PC-9 (cell line): ENCODE data around the gene AHCTF1. TPM values are rescaled to one million over a fixed set of nuclear protein-coding genes. Genes with fewer than 3 reads are reported as not detected.

Experiments
- BruUV-seq: library from RNA; stranded (reverse); fragments of 400-500 nt; replicated peaks from 2 replicates; lab custom pipeline; 2021; lab: Mats Ljungman, UMichigan
- CTCF ChIA-PET: fragments of 300-600 bp; sonication (Branson Sonifier 250); formaldehyde crosslinking; loops from one replicate; lab custom pipeline; 2022; ENCODE audit warnings: antibody characterized with exemption; lab: Charles Lee
- POLR2A ChIA-PET: fragments of 300-600 bp; sonication (Branson Sonifier 250); formaldehyde crosslinking; loops from one replicate; lab custom pipeline; 2022; ENCODE audit warnings: antibody characterized with exemption; ENCODE audit not compliant: unreplicated experiment; lab: Charles Lee
- DNase-seq, 2 experiments: peaks; one replicate each; pipeline versions ENCODE4 v3.0.0 to v3.0.0-alpha.2; 2015 to 2022; ENCODE audit warnings: mixed read lengths in 1 of 2
- H2AFZ ChIP-seq: fragments of 200-600 bp; sonication (generic); 2 replicates; pipeline ENCODE4 v1.8.1; 2017; ENCODE audit warnings: antibody characterized with exemption
- H3F3A ChIP-seq: fragments of 200-600 bp; sonication (generic); 2 replicates; pipeline ENCODE4 v1.8.1; 2017; ENCODE audit warnings: antibody characterized with exemption, mild to moderate bottlenecking, low read depth; ENCODE audit not compliant: insufficient read depth
- H3K27ac ChIP-seq: fragments of 200-600 bp; sonication (generic); 2 replicates; pipeline ENCODE4 v1.6.1; 2016; ENCODE audit warnings: mixed run types
- H3K27me3 ChIP-seq: fragments of 200-600 bp; sonication (generic); 2 replicates; pipeline ENCODE4 v1.6.1; 2016; ENCODE audit warnings: low read depth, mixed run types; ENCODE audit not compliant: insufficient read depth
- H3K36me3 ChIP-seq: fragments of 200-600 bp; sonication (generic); 2 replicates; pipeline ENCODE4 v1.6.1; 2016; ENCODE audit warnings: low read depth, mixed run types
- H3K4me1 ChIP-seq: fragments of 200-600 bp; sonication (generic); replicated peaks from 2 replicates; pipeline ENCODE4 v1.6.1; 2016; ENCODE audit warnings: mixed run types; ENCODE audit not compliant: insufficient read depth
- H3K4me2 ChIP-seq: fragments of 200-600 bp; sonication (generic); 2 replicates; pipeline ENCODE4 v1.6.1; 2017; ENCODE audit warnings: mixed run types
- H3K4me3 ChIP-seq: fragments of 200-600 bp; sonication (generic); 2 replicates; pipeline ENCODE4 v1.6.1; 2016; ENCODE audit warnings: mixed run types
- H3K79me2 ChIP-seq: fragments of 200-600 bp; sonication (generic); 2 replicates; pipeline ENCODE4 v1.6.1; 2017; ENCODE audit warnings: low read depth, mixed run types
- H3K9me2 ChIP-seq: fragments of 200-600 bp; sonication (generic); 2 replicates; pipeline ENCODE4 v1.8.1; 2017; ENCODE audit warnings: mild to moderate bottlenecking; ENCODE audit not compliant: insufficient read depth
- H3K9me3 ChIP-seq: fragments of 200-600 bp; sonication (generic); 2 replicates; pipeline ENCODE4 v1.8.1; 2016; ENCODE audit warnings: low read depth; ENCODE audit not compliant: insufficient read depth
- H4K20me1 ChIP-seq: fragments of 200-600 bp; sonication (generic); 2 replicates; pipeline ENCODE4 v1.8.1; 2017; ENCODE audit not compliant: insufficient read depth
- EZH2 ChIP-seq: fragments of 200-600 bp; sonication (generic); IDR thresholded peaks from 2 replicates; pipeline ENCODE4 v1.8.0; 2017; ENCODE audit warnings: antibody characterized with exemption, low read depth
- intact Hi-C: fragments of 100-400 bp; cut with micrococcal nuclease; formaldehyde crosslinking; loops from one replicate; pipeline ENCODE4 v1.10.0; 2022; ENCODE audit not compliant: unreplicated experiment
- total RNA-seq: library from RNA; stranded (reverse); gene quantifications from 2 replicates; pipeline ENCODE4 v1.2.3, GENCODE V29; 2021
- TF ChIP-seq, protein P1 (sequence below): fragments of 200-600 bp; sonication (generic); conservative IDR thresholded peaks from 2 replicates; pipeline ENCODE4 v1.6.1; 2017; ENCODE audit warnings: mixed run types, antibody characterized with exemption, mild to moderate bottlenecking, moderate library complexity

Gene AHCTF1
- total RNA-seq, 1 experiment from 2014 or later: 34.3 TPM

DNA sequence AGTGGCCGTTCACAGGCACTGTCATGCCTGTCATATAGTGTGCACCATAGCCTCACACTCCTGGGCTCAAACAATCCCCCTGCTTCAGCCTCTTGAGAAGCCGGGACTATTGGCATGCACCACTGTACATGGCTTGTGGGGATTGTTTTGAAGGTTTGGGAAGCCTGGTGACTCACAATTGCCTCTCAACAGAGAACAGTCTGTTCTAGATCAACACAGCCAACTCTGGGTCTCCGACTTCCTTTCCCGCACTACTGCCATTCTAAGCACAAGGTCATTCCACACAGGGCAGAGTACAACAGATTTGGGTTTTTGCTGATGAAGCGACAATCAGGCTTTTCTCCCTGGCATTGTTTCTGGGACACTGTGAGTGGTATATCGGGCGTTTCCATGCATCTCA is 15.5 kb upstream of the AHCTF1 start:
- Histone ChIP-seq H3K4me2 (no peak overlapping the region), H3K9me3 (no peaks in the 10 kb centered on the region), H3K27ac (no peak overlapping the region), H3K27me3 (no peaks in the 10 kb centered on the region), H3K4me3 (no peak overlapping the region), H3K79me2 (no peaks in the 10 kb centered on the region), H3K4me1 (no peaks in the 10 kb centered on the region), H3K9me2 (no peaks in the 10 kb centered on the region), H3F3A (no peaks in the 10 kb centered on the region), H4K20me1 (no peaks in the 10 kb centered on the region), H3K36me3 (no peaks in the 10 kb centered on the region), H2AFZ (no peak overlapping the region)
- ChIA-PET CTCF (no interaction called here), POLR2A (no interaction called here)
- TF ChIP-seq, protein P1, sequence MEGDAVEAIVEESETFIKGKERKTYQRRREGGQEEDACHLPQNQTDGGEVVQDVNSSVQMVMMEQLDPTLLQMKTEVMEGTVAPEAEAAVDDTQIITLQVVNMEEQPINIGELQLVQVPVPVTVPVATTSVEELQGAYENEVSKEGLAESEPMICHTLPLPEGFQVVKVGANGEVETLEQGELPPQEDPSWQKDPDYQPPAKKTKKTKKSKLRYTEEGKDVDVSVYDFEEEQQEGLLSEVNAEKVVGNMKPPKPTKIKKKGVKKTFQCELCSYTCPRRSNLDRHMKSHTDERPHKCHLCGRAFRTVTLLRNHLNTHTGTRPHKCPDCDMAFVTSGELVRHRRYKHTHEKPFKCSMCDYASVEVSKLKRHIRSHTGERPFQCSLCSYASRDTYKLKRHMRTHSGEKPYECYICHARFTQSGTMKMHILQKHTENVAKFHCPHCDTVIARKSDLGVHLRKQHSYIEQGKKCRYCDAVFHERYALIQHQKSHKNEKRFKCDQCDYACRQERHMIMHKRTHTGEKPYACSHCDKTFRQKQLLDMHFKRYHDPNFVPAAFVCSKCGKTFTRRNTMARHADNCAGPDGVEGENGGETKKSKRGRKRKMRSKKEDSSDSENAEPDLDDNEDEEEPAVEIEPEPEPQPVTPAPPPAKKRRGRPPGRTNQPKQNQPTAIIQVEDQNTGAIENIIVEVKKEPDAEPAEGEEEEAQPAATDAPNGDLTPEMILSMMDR: no peak
- no peak for TF ChIP-seq EZH2
- no peak for DNase-seq
- no TSS peak for BruUV-seq
- intact Hi-C loops: no loop called here

- no peak for DNase-seq
- Histone ChIP-seq H3K9me3 (no peaks in the 10 kb centered on the region), H3K4me3 (no peak overlapping the region), H3K4me2 (no peak overlapping the region), H3K4me1 (no peaks in the 10 kb centered on the region), H3K79me2 (no peaks in the 10 kb centered on the region), H3K27me3 (no peaks in the 10 kb centered on the region), H3K27ac (no peak overlapping the region), H3F3A (no peaks in the 10 kb centered on the region), H3K36me3 (no peaks in the 10 kb centered on the region), H4K20me1 (no peaks in the 10 kb centered on the region), H3K9me2 (no peaks in the 10 kb centered on the region), H2AFZ (no peak overlapping the region)
- intact Hi-C loops: no loop called here
- POLR2A ChIA-PET: no interaction called here
- CTCF ChIA-PET: interaction anchor here (0.5 kb wide), 1 partner anchor 207 kb away, joined by 3 read pairs; no protein-coding TSS in a partner anchor
- no TSS peak for BruUV-seq
- TF ChIP-seq, protein P1: no peak
- TF ChIP-seq EZH2: no peak
Measured at GRCh38 chr1:246946366-246946765, 14.6 kb upstream of the AHCTF1 start.

DNA sequence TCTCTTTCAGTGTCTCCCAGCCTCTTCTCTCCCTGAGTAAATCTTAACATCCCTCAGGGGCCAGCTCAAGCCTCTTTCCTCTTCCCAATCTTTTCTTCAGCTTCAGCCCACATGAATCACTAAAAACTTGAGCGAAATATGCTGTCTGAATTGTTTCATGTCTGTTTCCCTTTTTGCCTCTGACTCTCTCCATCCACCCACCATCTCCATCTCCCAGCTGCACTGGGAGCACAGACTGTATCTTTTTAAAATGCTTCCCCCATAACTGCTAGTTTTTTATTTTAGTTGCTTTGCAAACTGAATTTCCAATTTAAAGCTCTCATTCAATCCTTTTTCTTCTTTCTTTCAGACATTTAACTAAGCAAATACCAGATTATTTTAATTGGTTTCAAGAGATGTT is 3.0 kb upstream of the AHCTF1 start:
- Histone ChIP-seq H3K79me2 (peaks cover 14% of the 10 kb centered on the region), H3K27me3 (no peaks in the 10 kb centered on the region), H4K20me1 (peaks cover 11% of the 10 kb centered on the region), H3K9me2 (no peaks in the 10 kb centered on the region), H3K4me3 (no peak overlapping the region), H2AFZ (no peak overlapping the region), H3K36me3 (no peaks in the 10 kb centered on the region), H3K4me1 (peaks cover 5% of the 10 kb centered on the region; the same call in 1 of the 2 replicates), H3K9me3 (no peaks in the 10 kb centered on the region), H3K4me2 (no peak overlapping the region), H3K27ac (no peak overlapping the region), H3F3A (no peaks in the 10 kb centered on the region; the same call in 1 of the 2 replicates)
- no peak for TF ChIP-seq EZH2
- TF ChIP-seq, protein P1: no peak
- ChIA-PET CTCF (no interaction called here), POLR2A (no interaction called here)
- DNase-seq: no peak
- no TSS peak for BruUV-seq
- intact Hi-C loops: no loop called here
